Mucosa of rectum (tissue), 2 donors: ENCODE measurements around the gene FGF10.

ENCODE experiments used
- H3K27ac ChIP-seq, 2 donors: one replicate each; pipeline ENCODE4 v1.7.0; 2013; ENCODE audit warnings: inconsistent platforms in 2 of 2, low read depth in 2 of 2, low read length in 2 of 2
- H3K27me3 ChIP-seq, 2 donors: one replicate each; pipeline ENCODE4 v1.7.0; 2013; ENCODE audit warnings: low read length in 2 of 2; ENCODE audit not compliant: control insufficient read depth in 2 of 2, insufficient read depth in 2 of 2
- H3K36me3 ChIP-seq, 2 donors: one replicate each; pipeline ENCODE4 v1.7.0; 2013; ENCODE audit warnings: low read length in 2 of 2; ENCODE audit not compliant: control insufficient read depth in 2 of 2, insufficient read depth in 2 of 2
- H3K4me1 ChIP-seq, 2 donors: one replicate each; pipeline ENCODE4 v1.7.0; 2013; ENCODE audit warnings: low read length in 2 of 2, mild to moderate bottlenecking in 1 of 2; ENCODE audit not compliant: control insufficient read depth in 2 of 2, insufficient read depth in 2 of 2
- H3K4me3 ChIP-seq, 2 donors: one replicate each; pipeline ENCODE4 v1.7.0; 2013; ENCODE audit warnings: low read length in 2 of 2
- H3K9ac ChIP-seq, 2 donors: one replicate each; pipeline ENCODE4 v1.7.0; 2013; ENCODE audit warnings: low read length in 2 of 2, low read depth in 1 of 2, mild to moderate bottlenecking in 1 of 2
- H3K9me3 ChIP-seq, 2 donors: one replicate each; pipeline ENCODE4 v1.7.0; 2013; ENCODE audit warnings: low read length in 2 of 2; ENCODE audit not compliant: control insufficient read depth in 2 of 2
- donor health status: healthy.
- donor health status: Normal muscosa, but diverticular disease.

FGF10 gene

GRCh38 chr5:44321144-44321725 lies 68.0 kb downstream of the FGF10 start:
- Histone ChIP-seq H3K36me3 (no peaks in the 10 kb centered on the region), H3K4me1 (no peaks in the 10 kb centered on the region), H3K4me3 (no peak overlapping the region), H3K27me3 (no peaks in the 10 kb centered on the region), H3K9me3 (no peaks in the 10 kb centered on the region), H3K27ac (no peak overlapping the region), H3K9ac (no peak overlapping the region)

- Histone ChIP-seq H3K9me3 (no peaks in the 10 kb centered on the region), H3K27me3 (no peaks in the 10 kb centered on the region), H3K9ac (no peak overlapping the region)
Measured at GRCh38 chr5:44320188-44320587, 69.0 kb downstream of the FGF10 start.

DNA sequence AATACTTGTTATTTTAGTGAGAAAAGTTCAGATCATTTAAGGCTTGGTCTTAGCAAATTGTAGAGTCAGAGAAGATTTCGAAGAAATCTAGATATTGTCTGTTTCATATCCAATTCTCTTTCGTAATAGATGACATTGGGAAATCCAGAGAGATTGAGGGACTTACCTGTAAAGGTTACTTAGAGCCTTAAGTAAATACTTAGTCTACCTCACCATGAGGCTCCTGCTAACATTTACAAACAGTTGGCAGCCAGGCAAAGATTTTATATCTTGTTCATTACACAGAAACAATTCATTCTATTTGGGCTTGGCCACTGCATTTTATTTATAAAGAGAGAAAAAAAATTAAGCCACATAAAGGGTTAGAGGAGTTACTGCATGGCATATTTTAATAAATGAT lies 70.3 kb downstream of the FGF10 start:
- no peaks in the 10 kb centered on the region for H3K36me3 ChIP-seq
- no peak overlapping the region for H3K9ac ChIP-seq
- H3K27me3 ChIP-seq = no peaks in the 10 kb centered on the region
- no peaks in the 10 kb centered on the region for H3K9me3 ChIP-seq
- H3K4me3 ChIP-seq = no peak overlapping the region
- H3K27ac ChIP-seq = no peak overlapping the region
- no peaks in the 10 kb centered on the region for H3K4me1 ChIP-seq

More at GRCh38 chr5:44320188-44320587, 69.0 kb downstream of the FGF10 start:
- no peak overlapping the region for H3K27ac ChIP-seq
- no peak overlapping the region for H3K4me3 ChIP-seq
- H3K4me1 ChIP-seq = no peaks in the 10 kb centered on the region
- no peaks in the 10 kb centered on the region for H3K36me3 ChIP-seq

DNA sequence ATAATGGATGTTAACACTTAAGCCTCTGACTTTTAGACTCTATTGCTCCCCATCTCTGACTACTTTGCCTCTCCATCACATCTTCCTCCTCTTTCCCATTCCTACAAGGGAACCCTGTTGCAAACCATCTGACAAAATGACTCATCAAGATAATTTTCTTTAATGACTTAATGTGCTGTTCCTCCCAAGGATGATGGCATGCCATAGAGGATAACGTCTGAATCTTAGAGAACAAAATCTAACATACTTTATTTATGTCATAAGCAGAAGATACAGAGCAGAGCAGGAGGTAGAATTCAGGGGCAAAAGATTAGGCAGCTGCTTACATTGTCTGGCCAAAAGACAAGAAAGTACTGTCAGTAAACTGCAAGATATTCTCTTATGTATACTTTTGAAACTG lies 76.8 kb downstream of the FGF10 start:
- Histone ChIP-seq H3K4me3 (no peak overlapping the region), H3K27me3 (no peaks in the 10 kb centered on the region), H3K27ac (no peak overlapping the region), H3K4me1 (no peaks in the 10 kb centered on the region), H3K9me3 (no peaks in the 10 kb centered on the region), H3K9ac (no peak overlapping the region), H3K36me3 (no peaks in the 10 kb centered on the region)

GRCh38 chr5:44300551-44300950 lies 88.7 kb downstream of the FGF10 start:
- Histone ChIP-seq H3K9me3 (peaks cover 2 to 3% of the 10 kb centered on the region in 2 donors), H3K4me3 (no peak overlapping the region), H3K27ac (no peak overlapping the region), H3K27me3 (no peaks in the 10 kb centered on the region), H3K4me1 (no peaks in the 10 kb centered on the region), H3K36me3 (no peaks in the 10 kb centered on the region), H3K9ac (no peak overlapping the region)

- Histone ChIP-seq H3K27me3 (no peaks in the 10 kb centered on the region), H3K9ac (no peak overlapping the region)
Measured at GRCh38 chr5:44299394-44299793, 89.8 kb downstream of the FGF10 start.

DNA sequence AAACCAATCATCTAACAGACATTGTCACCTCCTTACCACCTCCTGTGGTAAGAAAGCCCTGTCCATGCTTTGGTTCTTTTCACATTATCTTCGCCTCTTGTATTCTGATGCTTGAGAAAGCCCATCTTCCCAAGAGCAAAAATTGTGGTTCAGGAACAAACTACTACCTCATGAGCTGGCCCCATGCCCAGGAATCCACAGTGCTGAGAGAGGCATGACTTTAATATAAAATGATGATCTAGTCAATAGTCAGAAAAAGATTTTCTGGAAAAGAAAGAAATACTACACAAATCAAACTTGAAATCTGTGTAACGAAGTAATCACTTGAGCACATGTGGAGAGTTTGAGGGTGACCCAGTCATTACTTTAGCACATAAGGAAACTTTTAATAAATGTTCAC lies 94.7 kb downstream of the FGF10 start:
- H3K4me3 ChIP-seq = no peak overlapping the region
- peaks cover 0 to 2% of the 10 kb centered on the region in 2 donors for H3K9me3 ChIP-seq
- H3K9ac ChIP-seq = no peak overlapping the region
- no peaks in the 10 kb centered on the region for H3K27me3 ChIP-seq
- H3K4me1 ChIP-seq = no peaks in the 10 kb centered on the region
- H3K36me3 ChIP-seq = no peaks in the 10 kb centered on the region
- no peak overlapping the region for H3K27ac ChIP-seq

More at GRCh38 chr5:44299394-44299793, 89.8 kb downstream of the FGF10 start:
- H3K4me1 ChIP-seq = no peaks in the 10 kb centered on the region
- H3K9me3 ChIP-seq = peaks cover 0 to 2% of the 10 kb centered on the region in 2 donors
- no peaks in the 10 kb centered on the region for H3K36me3 ChIP-seq
- no peak overlapping the region for H3K27ac ChIP-seq
- H3K4me3 ChIP-seq = no peak overlapping the region

- no peak overlapping the region for H3K9ac ChIP-seq
- no peak overlapping the region for H3K27ac ChIP-seq
- peaks cover 0 to under 1% of the 10 kb centered on the region in 2 donors for H3K9me3 ChIP-seq
- no peaks in the 10 kb centered on the region for H3K4me1 ChIP-seq
- no peaks in the 10 kb centered on the region for H3K36me3 ChIP-seq
- H3K27me3 ChIP-seq = no peaks in the 10 kb centered on the region
- H3K4me3 ChIP-seq = no peak overlapping the region
Measured at GRCh38 chr5:44292736-44293135, 96.5 kb downstream of the FGF10 start.

DNA sequence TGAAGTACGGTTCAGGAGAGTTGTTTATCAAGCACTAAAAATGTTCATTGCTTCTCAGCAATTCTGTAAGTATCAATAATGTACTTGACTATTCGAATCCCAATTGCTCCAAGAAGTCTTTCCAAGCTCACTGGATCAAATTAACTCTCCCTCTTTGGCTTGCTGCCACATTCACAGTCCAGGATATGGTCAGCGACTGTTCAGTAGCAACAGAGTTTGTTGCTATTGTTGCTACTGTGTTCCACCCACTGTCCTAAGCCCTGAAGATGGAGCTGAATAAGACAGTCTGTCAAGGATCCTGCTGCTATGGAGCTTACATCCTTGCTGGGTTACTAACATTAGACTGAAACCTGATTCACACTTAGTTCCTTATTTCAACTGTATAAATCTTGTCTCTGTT lies 110.8 kb downstream of the FGF10 start:
- Histone ChIP-seq H3K9ac (no peak overlapping the region), H3K4me1 (no peaks in the 10 kb centered on the region), H3K36me3 (no peaks in the 10 kb centered on the region), H3K4me3 (no peak overlapping the region), H3K27me3 (no peaks in the 10 kb centered on the region), H3K27ac (no peak overlapping the region), H3K9me3 (no peaks in the 10 kb centered on the region)

DNA sequence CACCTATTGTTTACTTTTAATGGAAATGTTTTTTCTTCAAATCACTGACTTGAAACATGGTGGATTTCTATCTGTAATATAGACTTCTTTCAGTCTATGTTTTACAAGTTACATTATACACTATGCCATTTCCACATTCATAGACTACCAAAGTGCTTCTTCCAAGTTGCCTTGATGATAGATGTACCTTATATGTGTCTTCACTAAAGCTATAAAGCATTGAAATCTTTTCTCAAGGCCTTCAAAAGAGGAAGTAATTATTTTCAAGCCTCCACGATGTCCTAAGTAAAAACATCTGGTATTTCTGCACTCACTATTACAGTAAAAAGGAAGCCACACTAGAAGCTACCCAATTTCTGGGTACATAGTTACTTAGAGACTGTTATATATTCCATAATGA lies 113.3 kb downstream of the FGF10 start:
- H3K9ac ChIP-seq = no peak overlapping the region
- no peak overlapping the region for H3K27ac ChIP-seq
- H3K4me3 ChIP-seq = no peak overlapping the region

DNA sequence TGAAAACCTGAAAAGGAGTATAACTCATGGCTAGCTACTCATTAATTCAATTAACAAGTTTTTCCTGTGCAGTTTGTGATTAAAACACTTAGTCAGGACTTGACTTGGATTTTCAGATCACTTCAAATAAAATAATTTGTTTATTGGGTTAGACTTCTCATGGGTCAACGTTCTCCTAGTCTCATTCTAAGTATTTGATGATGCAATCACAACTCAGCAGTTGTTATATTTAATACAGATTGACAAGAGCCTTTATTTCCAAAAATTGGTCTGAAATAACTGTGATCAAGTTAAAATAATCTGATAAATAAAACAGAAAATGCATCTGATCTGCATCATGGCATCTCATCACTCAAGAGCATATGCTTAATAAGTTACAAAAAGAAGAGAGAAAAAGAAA lies 113.9 kb downstream of the FGF10 start:
- no peak overlapping the region for H3K9ac ChIP-seq
- no peaks in the 10 kb centered on the region for H3K36me3 ChIP-seq
- H3K27ac ChIP-seq = no peak overlapping the region
- no peaks in the 10 kb centered on the region for H3K4me1 ChIP-seq
- no peak overlapping the region for H3K4me3 ChIP-seq
- H3K27me3 ChIP-seq = no peaks in the 10 kb centered on the region
- H3K9me3 ChIP-seq = no peaks in the 10 kb centered on the region

More for the DNA sequence above, 113.3 kb downstream of the FGF10 start:
- H3K4me1 ChIP-seq = no peaks in the 10 kb centered on the region
- H3K9me3 ChIP-seq = no peaks in the 10 kb centered on the region
- H3K27me3 ChIP-seq = no peaks in the 10 kb centered on the region
- H3K36me3 ChIP-seq = no peaks in the 10 kb centered on the region
